Measurements from ENCODE around the gene GLYATL1.

DNA sequence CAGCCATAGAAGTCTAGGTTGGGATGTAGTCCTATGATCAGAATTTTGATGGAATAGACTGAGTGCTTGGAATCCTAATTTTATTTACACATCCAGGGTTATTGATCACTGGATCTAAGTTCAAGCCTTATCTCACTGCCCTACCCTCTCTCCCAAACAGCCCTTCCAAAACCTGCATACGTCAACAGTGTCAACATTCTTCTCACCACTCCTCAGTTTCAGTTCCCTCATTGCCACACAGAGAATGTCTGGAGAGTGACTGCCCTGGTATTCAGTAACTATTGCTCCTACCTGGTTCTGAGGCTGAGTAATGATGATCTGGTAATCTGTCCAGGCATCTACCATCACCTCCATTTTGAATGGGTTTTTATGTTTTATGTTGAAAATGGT, 60.0 kb downstream of the GLYATL1 start:
- TF ChIP-seq SUZ12 (IDR thresholded peaks at IDR 0.05; ENCODE audit: extremely low read depth, insufficient read depth, insufficient read length) (no peak), YY1 (IDR thresholded peaks at IDR 0.05; ENCODE audit: insufficient read depth, insufficient read length) (no peak), ZNF274 (IDR thresholded peaks at IDR 0.05; ENCODE audit: low read depth, low read length) (no peak)

All from NT2/D1 (cell line).